Measurements from ENCODE around the gene TMBIM6. TPM values are rescaled to one million over a fixed set of nuclear protein-coding genes. Genes with fewer than 3 reads are reported as not detected.

Gene TMBIM6
- total and polyA plus RNA-seq, 8 donors: 79.6 to 606 (median 221) TPM

DNA sequence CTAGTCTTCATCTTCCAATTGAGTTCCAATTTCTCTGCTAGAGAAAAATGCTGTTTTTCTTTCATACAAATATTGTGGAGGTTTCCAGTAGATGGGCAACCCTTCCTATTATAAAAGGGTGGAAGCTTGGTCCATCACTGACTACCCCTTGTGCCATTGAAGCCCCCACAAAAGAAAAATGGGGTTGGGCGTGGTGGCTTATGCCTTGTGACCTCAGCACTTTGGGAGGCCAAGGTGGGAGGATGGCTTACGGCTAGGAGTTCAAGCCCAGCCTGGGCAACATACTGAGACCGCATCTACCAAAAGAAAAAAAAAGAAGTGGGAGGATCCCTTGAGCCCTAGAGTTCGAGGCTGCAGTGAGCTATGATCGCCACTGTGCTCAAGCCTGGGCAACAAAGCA is 64.1 kb downstream of the TMBIM6 start:
- Histone ChIP-seq H3K9me3 (no peaks in the 10 kb centered on the region), H3K27me3 (no peaks in the 10 kb centered on the region), H3K4me1 (peaks cover 8 to 26% (median 18%) of the 10 kb centered on the region in 4 donors), H3K36me3 (peaks cover 25 to 65% (median 61%) of the 10 kb centered on the region in 4 donors), H3K27ac (no peak overlapping the region), H3K4me3 (no peak overlapping the region)
- no peak for DNase-seq
- intact Hi-C loops (cut with DNase I; ENCODE audit: low total_unique reads): no loop called here
- TF ChIP-seq EP300 (IDR thresholded peaks at IDR 0.05) (no peak), POLR2A (IDR thresholded peaks at IDR 0.05) (no peak), POLR2AphosphoS5 (IDR thresholded peaks at IDR 0.05) (no peak)
- TF ChIP-seq, protein P1, sequence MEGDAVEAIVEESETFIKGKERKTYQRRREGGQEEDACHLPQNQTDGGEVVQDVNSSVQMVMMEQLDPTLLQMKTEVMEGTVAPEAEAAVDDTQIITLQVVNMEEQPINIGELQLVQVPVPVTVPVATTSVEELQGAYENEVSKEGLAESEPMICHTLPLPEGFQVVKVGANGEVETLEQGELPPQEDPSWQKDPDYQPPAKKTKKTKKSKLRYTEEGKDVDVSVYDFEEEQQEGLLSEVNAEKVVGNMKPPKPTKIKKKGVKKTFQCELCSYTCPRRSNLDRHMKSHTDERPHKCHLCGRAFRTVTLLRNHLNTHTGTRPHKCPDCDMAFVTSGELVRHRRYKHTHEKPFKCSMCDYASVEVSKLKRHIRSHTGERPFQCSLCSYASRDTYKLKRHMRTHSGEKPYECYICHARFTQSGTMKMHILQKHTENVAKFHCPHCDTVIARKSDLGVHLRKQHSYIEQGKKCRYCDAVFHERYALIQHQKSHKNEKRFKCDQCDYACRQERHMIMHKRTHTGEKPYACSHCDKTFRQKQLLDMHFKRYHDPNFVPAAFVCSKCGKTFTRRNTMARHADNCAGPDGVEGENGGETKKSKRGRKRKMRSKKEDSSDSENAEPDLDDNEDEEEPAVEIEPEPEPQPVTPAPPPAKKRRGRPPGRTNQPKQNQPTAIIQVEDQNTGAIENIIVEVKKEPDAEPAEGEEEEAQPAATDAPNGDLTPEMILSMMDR (IDR thresholded peaks at IDR 0.05): no peak
- 88 to 96% (median 93%) methylated on average over 5 of the region's 5 CpGs for WGBS, 5 donors

DNA sequence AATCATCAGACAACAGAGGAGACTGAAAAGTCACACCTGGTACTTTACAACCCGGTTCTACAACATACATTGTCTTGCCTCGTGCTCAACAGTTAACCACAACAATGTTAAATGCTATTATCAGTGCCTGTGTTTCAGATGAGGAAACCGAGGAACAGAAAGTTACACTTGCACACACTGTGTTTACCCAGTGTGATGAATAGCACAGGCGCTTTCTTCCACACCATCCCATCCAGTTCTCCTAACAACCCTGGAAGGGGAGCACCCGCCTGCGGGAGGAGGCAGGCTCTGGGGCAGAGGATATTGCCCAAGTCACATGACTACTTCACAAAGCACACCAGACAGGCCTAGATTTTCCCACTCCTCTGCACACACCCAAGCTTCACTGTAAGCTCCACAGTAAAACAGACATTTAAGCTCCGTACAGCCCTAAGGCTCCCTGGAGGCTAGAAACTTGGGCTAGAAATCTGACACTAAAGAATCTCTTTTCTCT is 65.0 kb downstream of the TMBIM6 start:
- Histone ChIP-seq H3K27ac (no peak overlapping the region), H3K4me1 (peaks cover 8 to 35% (median 20%) of the 10 kb centered on the region in 4 donors), H3K36me3 (peaks cover 25 to 56% (median 51%) of the 10 kb centered on the region in 4 donors), H3K4me3 (no peak overlapping the region), H3K27me3 (no peaks in the 10 kb centered on the region), H3K9me3 (no peaks in the 10 kb centered on the region)
- 83 to 89% (median 85%) methylated on average over 7 of the region's 7 CpGs for WGBS, 5 donors
- TF ChIP-seq, protein P1 (IDR thresholded peaks at IDR 0.05): no peak
- TF ChIP-seq POLR2AphosphoS5 (IDR thresholded peaks at IDR 0.05): no peak
- no peak for TF ChIP-seq POLR2A (IDR thresholded peaks at IDR 0.05)
- no peak for TF ChIP-seq EP300 (IDR thresholded peaks at IDR 0.05)
- intact Hi-C loops (cut with DNase I; ENCODE audit: low total_unique reads): no loop called here
- no peak for DNase-seq

DNA sequence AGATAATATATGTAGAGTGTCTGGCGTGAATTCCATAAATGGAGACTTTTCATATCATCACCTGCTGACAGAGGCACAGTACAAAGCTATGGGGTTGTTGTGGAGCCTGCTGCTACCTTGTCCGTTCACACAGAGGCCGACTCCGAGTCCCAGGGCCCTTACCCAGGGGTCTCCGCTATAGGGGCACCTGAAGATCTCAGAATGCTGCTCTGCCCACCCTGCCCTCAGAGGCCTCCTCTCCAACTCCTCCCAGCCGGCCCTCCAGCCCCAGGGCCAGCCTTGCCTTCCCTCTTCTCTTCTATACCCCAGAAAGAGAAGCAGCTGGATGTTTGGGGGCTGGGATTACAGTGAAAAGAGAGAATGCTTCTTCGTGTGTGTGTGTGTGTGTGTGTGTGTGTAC is 65.5 kb downstream of the TMBIM6 start:
- no peak for TF ChIP-seq POLR2A (IDR thresholded peaks at IDR 0.05)
- TF ChIP-seq, protein P1 (IDR thresholded peaks at IDR 0.05): no peak
- no peak for TF ChIP-seq POLR2AphosphoS5 (IDR thresholded peaks at IDR 0.05)
- TF ChIP-seq EP300 (IDR thresholded peaks at IDR 0.05): no peak
- 84 to 91% (median 89%) methylated on average over 7 of the region's 7 CpGs for WGBS, 5 donors
- intact Hi-C loops (cut with DNase I; ENCODE audit: low total_unique reads): no loop called here

DNA sequence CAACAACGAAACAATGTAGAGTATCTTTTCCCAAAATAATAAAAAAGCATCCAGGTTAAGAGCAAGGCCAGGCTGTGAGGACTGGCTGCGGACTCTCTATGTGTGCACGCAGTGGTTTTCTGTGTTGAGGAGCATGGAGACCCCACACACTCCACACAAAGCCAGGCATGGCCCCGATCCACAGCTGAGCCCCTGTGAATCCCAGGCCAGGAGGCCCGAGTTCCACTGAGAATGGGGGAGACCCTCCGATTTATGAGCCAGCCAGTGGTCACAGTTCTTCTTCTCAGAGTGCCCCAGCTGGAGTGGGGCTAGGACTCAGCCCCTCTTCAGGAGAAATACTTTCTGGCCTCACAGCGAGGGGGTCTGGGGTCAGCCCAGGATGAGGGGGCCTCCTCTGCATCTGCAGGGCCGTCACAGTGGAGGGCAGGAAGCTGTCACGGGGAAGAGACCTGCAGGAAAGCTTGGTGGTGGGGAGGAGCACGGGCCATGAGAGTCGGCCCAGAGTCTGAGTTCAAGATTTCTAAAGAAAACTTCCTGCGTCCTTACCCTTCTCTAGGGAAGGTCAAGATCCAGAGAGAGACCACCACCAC is 66.7 kb downstream of the TMBIM6 start:
- Histone ChIP-seq H3K36me3 (peaks cover 12 to 38% (median 34%) of the 10 kb centered on the region in 4 donors), H3K4me3 (no peak overlapping the region), H3K27me3 (no peaks in the 10 kb centered on the region), H3K9me3 (no peaks in the 10 kb centered on the region), H3K27ac (peak overlapping the region in 3 of 5 donors; percentile 63 to 81 (median 76)), H3K4me1 (peaks cover 8 to 35% (median 21%) of the 10 kb centered on the region in 4 donors)
- DNase-seq: no peak
- intact Hi-C loops (cut with DNase I; ENCODE audit: low total_unique reads): no loop called here
- TF ChIP-seq EP300 (IDR thresholded peaks at IDR 0.05) (no peak), POLR2A (IDR thresholded peaks at IDR 0.05) (no peak)
- 79 to 89% (median 87%) methylated on average over 10 to 12 of the region's 12 CpGs for WGBS, 5 donors

More for the DNA sequence above, 65.5 kb downstream of the TMBIM6 start:
- H3K4me3 ChIP-seq: no peak overlapping the region
- peaks cover 8 to 35% (median 21%) of the 10 kb centered on the region in 4 donors for H3K4me1 ChIP-seq
- no peak overlapping the region for H3K27ac ChIP-seq
- DNase-seq: no peak
- no peaks in the 10 kb centered on the region for H3K9me3 ChIP-seq
- no peaks in the 10 kb centered on the region for H3K27me3 ChIP-seq
- peaks cover 24 to 51% (median 46%) of the 10 kb centered on the region in 4 donors for H3K36me3 ChIP-seq

Data from stomach (tissue), 9 donors.